ENCODE measurements around the gene SLFN12L.

DNA sequence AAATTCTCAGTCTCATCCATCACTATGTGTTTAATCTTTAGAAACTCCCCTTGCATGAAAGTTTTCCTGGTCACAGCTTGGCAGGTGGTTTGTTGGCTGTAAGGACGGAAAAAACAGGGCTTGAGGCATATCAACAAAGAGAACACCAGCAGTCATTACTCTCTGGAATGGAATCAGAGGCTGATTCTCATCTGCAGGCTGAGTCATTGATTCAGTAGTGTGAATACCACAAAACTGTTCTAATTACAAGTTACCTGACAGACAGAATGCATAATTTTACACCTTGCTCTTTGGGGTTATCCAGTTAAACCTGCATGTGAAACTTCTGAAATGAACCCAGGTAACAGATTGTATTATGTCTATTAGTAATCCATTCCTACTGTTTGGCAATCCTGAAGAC, 11.5 kb upstream of the SLFN12L start:
- TF ChIP-seq, protein P1, sequence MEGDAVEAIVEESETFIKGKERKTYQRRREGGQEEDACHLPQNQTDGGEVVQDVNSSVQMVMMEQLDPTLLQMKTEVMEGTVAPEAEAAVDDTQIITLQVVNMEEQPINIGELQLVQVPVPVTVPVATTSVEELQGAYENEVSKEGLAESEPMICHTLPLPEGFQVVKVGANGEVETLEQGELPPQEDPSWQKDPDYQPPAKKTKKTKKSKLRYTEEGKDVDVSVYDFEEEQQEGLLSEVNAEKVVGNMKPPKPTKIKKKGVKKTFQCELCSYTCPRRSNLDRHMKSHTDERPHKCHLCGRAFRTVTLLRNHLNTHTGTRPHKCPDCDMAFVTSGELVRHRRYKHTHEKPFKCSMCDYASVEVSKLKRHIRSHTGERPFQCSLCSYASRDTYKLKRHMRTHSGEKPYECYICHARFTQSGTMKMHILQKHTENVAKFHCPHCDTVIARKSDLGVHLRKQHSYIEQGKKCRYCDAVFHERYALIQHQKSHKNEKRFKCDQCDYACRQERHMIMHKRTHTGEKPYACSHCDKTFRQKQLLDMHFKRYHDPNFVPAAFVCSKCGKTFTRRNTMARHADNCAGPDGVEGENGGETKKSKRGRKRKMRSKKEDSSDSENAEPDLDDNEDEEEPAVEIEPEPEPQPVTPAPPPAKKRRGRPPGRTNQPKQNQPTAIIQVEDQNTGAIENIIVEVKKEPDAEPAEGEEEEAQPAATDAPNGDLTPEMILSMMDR (IDR thresholded peaks at IDR 0.05) = no peak
- TF ChIP-seq TP53 (CRISPR knock-in tag; IDR thresholded peaks at IDR 0.05) (no peak), JUN (CRISPR knock-in tag; IDR thresholded peaks at IDR 0.05) (no peak)

All from WTC11 (cell line).